SW 1271 (cell line): ENCODE measurements around the gene MOCS2.

Experiments
- DNase-seq, 2 experiments: peaks; one replicate each; lab custom pipeline; 2025; lab: John Stamatoyannopoulos, UW

MOCS2 gene

GRCh38 chr5:53052499-53052898, 57.1 kb downstream of the MOCS2 start:
- DNase-seq: no peak

GRCh38 chr5:53048248-53048647, 61.3 kb downstream of the MOCS2 start:
- DNase-seq: no peak
